Keratinocyte (primary cell): ENCODE results near the gene IRX4. TPM values are rescaled to one million over a fixed set of nuclear protein-coding genes. Genes with fewer than 3 reads are reported as not detected.

ENCODE experiments used
- DNase-seq: peaks from one replicate; pipeline ENCODE4 v3.0.0-alpha.2; 2011; ENCODE audit warnings: low read depth, missing footprints, low spot score
- FAIRE-seq: peaks from 2 replicates; lab custom pipeline; 2011; peaks lifted over from hg19 to GRCh38; lab: Jason Lieb, UNC
- H2AFZ ChIP-seq: 2 replicates; pipeline ENCODE4 v1.6.0; 2012; ENCODE audit warnings: low read length, control low read depth, inconsistent platforms; ENCODE audit not compliant: control insufficient read depth
- H3K27ac ChIP-seq: 2 replicates; pipeline ENCODE4 v1.5.1; 2011; ENCODE audit warnings: low read length; ENCODE audit not compliant: control insufficient read depth, insufficient read depth
- H3K27me3 ChIP-seq: 3 replicates; pipeline ENCODE4 v1.6.0; 2011; ENCODE audit warnings: low read length; ENCODE audit not compliant: control insufficient read depth, insufficient read depth; ENCODE audit errors: extremely low read depth
- H3K36me3 ChIP-seq, 2 experiments: 2 replicates in 1 of 2; 3 replicates in 1 of 2; pipeline ENCODE4 v1.5.1; 2011; ENCODE audit warnings: low read length in 2 of 2, mild to moderate bottlenecking in 1 of 2; ENCODE audit not compliant: control insufficient read depth in 2 of 2, insufficient read depth in 2 of 2; ENCODE audit errors: extremely low read depth in 1 of 2
- H3K4me1 ChIP-seq: 3 replicates; pipeline ENCODE4 v1.5.1; 2011; ENCODE audit warnings: low read length; ENCODE audit not compliant: control insufficient read depth, insufficient read depth; ENCODE audit errors: extremely low read depth
- H3K4me2 ChIP-seq: 3 replicates; pipeline ENCODE4 v1.6.0; 2011; ENCODE audit warnings: low read depth, low read length; ENCODE audit not compliant: control insufficient read depth, insufficient read depth; ENCODE audit errors: extremely low read depth
- H3K4me3 ChIP-seq, 3 experiments: fragments of 200-600 bp in 1 of 3; sonication (generic) in 1 of 3; 2 replicates in 2 of 3; 3 replicates in 1 of 3; pipeline ENCODE4 v1.5.1; 2011 to 2016; ENCODE audit warnings: low read length in 3 of 3, mild to moderate bottlenecking in 3 of 3, control low read depth in 2 of 3, inconsistent platforms in 1 of 3, low read depth in 1 of 3, mixed read lengths in 1 of 3, mixed run types in 1 of 3, moderate library complexity in 1 of 3; ENCODE audit not compliant: control insufficient read depth in 2 of 3, insufficient read depth in 2 of 3; ENCODE audit errors: extremely low read depth in 1 of 3
- H3K79me2 ChIP-seq: 2 replicates; pipeline ENCODE4 v1.6.0; 2012; ENCODE audit warnings: low read length; ENCODE audit not compliant: control insufficient read depth, insufficient read depth
- H3K9ac ChIP-seq: 3 replicates; pipeline ENCODE4 v1.6.0; 2011; ENCODE audit warnings: low read length; ENCODE audit not compliant: control insufficient read depth, insufficient read depth; ENCODE audit errors: extremely low read depth
- H3K9me1 ChIP-seq: 3 replicates; pipeline ENCODE4 v1.6.0; 2011; ENCODE audit warnings: low read length; ENCODE audit not compliant: control insufficient read depth, insufficient read depth; ENCODE audit errors: extremely low read depth
- H3K9me3 ChIP-seq: 2 replicates; pipeline ENCODE4 v1.5.1; 2012; ENCODE audit warnings: low read depth, low read length; ENCODE audit not compliant: control insufficient read depth
- H4K20me1 ChIP-seq: 3 replicates; pipeline ENCODE4 v1.6.0; 2011; ENCODE audit warnings: low read length; ENCODE audit not compliant: control insufficient read depth, insufficient read depth; ENCODE audit errors: extremely low read depth
- CTCF ChIP-seq, 3 experiments: IDR thresholded peaks in 1 of 3; conservative IDR thresholded peaks in 1 of 3; optimal IDR thresholded peaks in 1 of 3; 2 replicates in 2 of 3; 3 replicates in 1 of 3; pipeline versions ENCODE3 to v1.5.1; 2011; ENCODE audit warnings: low read length in 3 of 3, mild to moderate bottlenecking in 3 of 3, moderate library complexity in 2 of 3, control low read depth in 1 of 3, inconsistent platforms in 1 of 3; ENCODE audit not compliant: insufficient read depth in 2 of 3; ENCODE audit errors: extremely low read depth in 1 of 3
- EZH2 ChIP-seq: IDR thresholded peaks from one replicate; pipeline ENCODE4 v1.6.1; 2012; ENCODE audit warnings: inconsistent platforms, mild to moderate bottlenecking, low read length, moderate library complexity
- dilution Hi-C: fragments of 300-500 bp; cut with MboI; formaldehyde crosslinking; loops from one replicate; pipeline ENCODE4 v1.7.0; 2020; ENCODE audit warnings: low sequenced_read_pairs; ENCODE audit not compliant: extremely low pct_ligation_motif_present
- polyA plus RNA-seq, 5 experiments: library from polyadenylated mRNA; depleted of rRNA in 3 of 5; stranded (reverse) in 3 of 5; stranded (forward) in 1 of 5; unstranded in 1 of 5; fragments of >200 nt; gene quantifications; 1 replicate in 1 of 5; 2 replicates in 3 of 5; 3 replicates in 1 of 5; pipeline versions ENCODE4 v1.2.1 to v1.2.3, GENCODE V29; 2011 to 2012; ENCODE audit warnings: missing spikeins in 2 of 5, low read depth in 1 of 5, low replicate concordance in 1 of 5

The IRX4 gene
- polyA plus RNA-seq, 1 donor (not counting 4 experiments of a cell fraction or from before 2014, with no cell fraction given) = 18.2 TPM

GRCh38 chr5:1883925-1884677 is 1.4 kb upstream of the IRX4 start:
- Histone ChIP-seq H3K27me3 (no peaks in the 10 kb centered on the region), H3K27ac (peak overlapping the region; percentile 95), H3K9me3 (no peaks in the 10 kb centered on the region), H3K4me1 (peaks cover 23% of the 10 kb centered on the region), H3K9me1 (no peaks in the 10 kb centered on the region), H4K20me1 (no peaks in the 10 kb centered on the region), H3K36me3 (peaks cover 10 to 16% of the 10 kb centered on the region in 2 experiments), H3K4me3 (peak overlapping the region; percentile 65 to 89 (median 88)), H3K9ac (peak overlapping the region; percentile 98), H2AFZ (no peak overlapping the region), H3K79me2 (peaks cover 46% of the 10 kb centered on the region), H3K4me2 (peak overlapping the region; percentile 78)
- FAIRE-seq = peak; percentile 89
- dilution Hi-C loops = no loop called here
- DNase-seq = peak; percentile 94
- TF ChIP-seq CTCF (optimal IDR thresholded peaks at IDR 0.05 in 1 of 3, IDR thresholded peaks at IDR 0.05 in 1 of 3, conservative IDR thresholded peaks at IDR 0.05 in 1 of 3; ENCODE audit: extremely low read depth in 1 of 3, insufficient read depth in 2 of 3, low read length in 3 of 3) (no peak), EZH2 (no peak)

- Histone ChIP-seq H3K9ac (peak overlapping the region; percentile 98), H4K20me1 (no peaks in the 10 kb centered on the region), H3K9me3 (no peaks in the 10 kb centered on the region), H3K27me3 (no peaks in the 10 kb centered on the region), H3K79me2 (peaks cover 46% of the 10 kb centered on the region), H2AFZ (no peak overlapping the region), H3K4me2 (peak overlapping the region; percentile 78), H3K4me1 (peaks cover 15% of the 10 kb centered on the region), H3K9me1 (no peaks in the 10 kb centered on the region), H3K27ac (peak overlapping the region; percentile 95), H3K36me3 (peaks cover 12 to 16% of the 10 kb centered on the region in 2 experiments), H3K4me3 (peak overlapping the region; percentile 71 to 89 (median 88))
- no peak for TF ChIP-seq EZH2
- peak in 1 of 3 experiments; percentile 60 for TF ChIP-seq CTCF (optimal IDR thresholded peaks at IDR 0.05 in 1 of 3, IDR thresholded peaks at IDR 0.05 in 1 of 3, conservative IDR thresholded peaks at IDR 0.05 in 1 of 3; ENCODE audit: extremely low read depth in 1 of 3, insufficient read depth in 2 of 3, low read length in 3 of 3)
- dilution Hi-C loops = no loop called here
- FAIRE-seq = no peak
- DNase-seq = no peak
Observed at GRCh38 chr5:1883120-1883924, 597 bp upstream of the IRX4 start.
